Upper lobe of right lung (tissue), 1 donor: ENCODE measurements around the gene CELSR1. TPM values are rescaled to one million over a fixed set of nuclear protein-coding genes. Genes with fewer than 3 reads are reported as not detected.

Source experiments
- ATAC-seq: fragments of 200-7000 bp; cut with Tn5 transposase; one replicate; pipeline ENCODE4 v1.9.1; 2020; ENCODE audit warnings: mild to moderate bottlenecking, moderate library complexity
- DNase-seq: peaks from one replicate; pipeline ENCODE4 v3.0.0-alpha.2; 2020
- H3K27ac ChIP-seq: fragments of 200-600 bp; one replicate; pipeline ENCODE4 v1.8.0; 2022
- H3K27me3 ChIP-seq: fragments of 200-600 bp; one replicate; pipeline ENCODE4 v1.8.0; 2022; ENCODE audit warnings: mild to moderate bottlenecking
- H3K36me3 ChIP-seq: fragments of 200-600 bp; one replicate; pipeline ENCODE4 v1.8.0; 2022
- H3K4me1 ChIP-seq: fragments of 200-600 bp; one replicate; pipeline ENCODE4 v1.8.0; 2022
- H3K4me3 ChIP-seq: fragments of 200-600 bp; one replicate; pipeline ENCODE4 v1.8.0; 2022; ENCODE audit warnings: mild to moderate bottlenecking
- H3K9me3 ChIP-seq: fragments of 200-600 bp; one replicate; pipeline ENCODE4 v1.8.0; 2022
- CTCF ChIP-seq: fragments of 200-600 bp; IDR thresholded peaks from one replicate; pipeline ENCODE4 v1.8.0; 2022; ENCODE audit warnings: antibody characterized with exemption
- intact Hi-C: fragments of 100-400 bp; cut with DNase I; formaldehyde crosslinking; loops from one replicate; pipeline ENCODE4 v1.11.0; 2022
- total RNA-seq: library from RNA; stranded (reverse); fragmentation: NEBNext Ultra II Directional; extraction: Animal tissue kit (Norgen Biotek cat#: 25700); gene quantifications from one replicate; pipeline ENCODE4 v1.2.1, GENCODE V29; 2021
- donor health status: DM: no; HTN: yes; CAD: no; lungs with severe emphysema.

CELSR1 gene
- total RNA-seq, 1 donor from 2014 or later, result 53.5 TPM

- ATAC-seq (no peak), DNase-seq (no peak)
- no peaks in the 10 kb centered on the region for H3K36me3 ChIP-seq
- peak overlapping the region; percentile 68 for H3K27ac ChIP-seq
- no peak overlapping the region for H3K4me3 ChIP-seq
- no peaks in the 10 kb centered on the region for H3K9me3 ChIP-seq
- intact Hi-C loops, result no loop called here
- H3K27me3 ChIP-seq, result no peaks in the 10 kb centered on the region
- peaks cover 16% of the 10 kb centered on the region for H3K4me1 ChIP-seq
- TF ChIP-seq CTCF, result no peak
These were observed 89.5 kb downstream of the CELSR1 start for GRCh38 chr22:46447906-46448305.

- intact Hi-C loops, result no loop called here
- H3K27ac ChIP-seq, result no peak overlapping the region
These were observed 90.6 kb downstream of the CELSR1 start for GRCh38 chr22:46446799-46447198.

GRCh38 chr22:46445771-46446420 lies 91.5 kb downstream of the CELSR1 start:
- Histone ChIP-seq H3K4me3 (no peak overlapping the region), H3K27me3 (no peaks in the 10 kb centered on the region), H3K9me3 (no peaks in the 10 kb centered on the region), H3K36me3 (no peaks in the 10 kb centered on the region), H3K27ac (no peak overlapping the region), H3K4me1 (peaks cover 7% of the 10 kb centered on the region)
- DNase-seq (no peak), ATAC-seq (no peak)
- no peak for TF ChIP-seq CTCF
- intact Hi-C loops, result no loop called here

More at GRCh38 chr22:46446799-46447198, 90.6 kb downstream of the CELSR1 start:
- peaks cover 16% of the 10 kb centered on the region for H3K4me1 ChIP-seq
- DNase-seq (no peak), ATAC-seq (no peak)
- H3K9me3 ChIP-seq, result no peaks in the 10 kb centered on the region
- no peak for TF ChIP-seq CTCF
- H3K36me3 ChIP-seq, result no peaks in the 10 kb centered on the region
- no peaks in the 10 kb centered on the region for H3K27me3 ChIP-seq
- no peak overlapping the region for H3K4me3 ChIP-seq

GRCh38 chr22:46444390-46444854 lies 93.0 kb downstream of the CELSR1 start:
- H3K27me3 ChIP-seq, result no peaks in the 10 kb centered on the region
- TF ChIP-seq CTCF, result no peak
- H3K27ac ChIP-seq, result peak overlapping the region; percentile 70
- H3K36me3 ChIP-seq, result no peaks in the 10 kb centered on the region
- peaks cover 5% of the 10 kb centered on the region for H3K4me1 ChIP-seq
- no peak for DNase-seq
- H3K9me3 ChIP-seq, result no peaks in the 10 kb centered on the region
- H3K4me3 ChIP-seq, result no peak overlapping the region
- ATAC-seq, result peak; percentile 23
- intact Hi-C loops, result no loop called here

DNA sequence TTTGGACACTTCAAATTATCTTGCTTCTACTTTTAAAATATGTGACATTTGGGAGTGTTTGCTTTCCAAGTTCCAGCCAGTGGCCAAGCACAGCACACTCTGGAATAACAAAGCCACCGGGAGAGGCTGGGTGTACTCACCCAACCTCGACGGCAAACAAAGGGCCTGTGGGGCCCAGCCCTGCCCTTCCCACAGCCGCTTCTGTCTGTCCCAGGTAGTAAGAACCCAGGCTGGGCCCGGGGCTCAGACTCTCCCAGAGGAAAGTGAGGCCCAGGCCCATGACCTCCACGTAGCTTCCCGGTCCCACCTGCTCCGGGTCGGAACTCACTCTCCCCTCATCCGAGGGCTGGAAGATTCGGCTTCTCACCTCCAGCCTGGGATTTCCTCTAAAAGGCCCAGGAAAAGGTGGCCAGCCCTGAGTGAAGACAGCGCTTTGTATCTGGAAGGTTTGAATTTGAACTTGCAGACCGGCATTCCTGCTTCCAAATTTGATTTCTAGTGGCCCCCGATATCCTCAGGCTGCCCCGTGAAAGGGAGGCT lies 93.5 kb downstream of the CELSR1 start:
- no peak overlapping the region for H3K4me3 ChIP-seq
- TF ChIP-seq CTCF, result no peak
- intact Hi-C loops, result no loop called here
- H3K27ac ChIP-seq, result peak overlapping the region; percentile 70
- no peaks in the 10 kb centered on the region for H3K36me3 ChIP-seq
- DNase-seq, result peak; percentile 78
- peaks cover 5% of the 10 kb centered on the region for H3K4me1 ChIP-seq
- peak; percentile 78 for ATAC-seq
- H3K9me3 ChIP-seq, result no peaks in the 10 kb centered on the region
- no peaks in the 10 kb centered on the region for H3K27me3 ChIP-seq
